Peyer's patch (tissue), 4 donors: ENCODE results near the gene LIMS2. TPM values are rescaled to one million over a fixed set of nuclear protein-coding genes. Genes with fewer than 3 reads are reported as not detected.

Source experiments
- DNase-seq, 3 donors: peaks; one replicate each; pipeline ENCODE4 v3.0.0-alpha.2; 2017 to 2019
- H3K27ac ChIP-seq, 4 donors: fragments of 200-600 bp; sonication (generic); one replicate each; pipeline ENCODE4 v1.5.1; 2016 to 2019
- H3K27me3 ChIP-seq, 2 donors: fragments of 200-600 bp; sonication (generic); one replicate each; pipeline ENCODE4 v1.5.1; 2019
- H3K36me3 ChIP-seq, 3 donors: fragments of 200-600 bp; sonication (generic); one replicate each; pipeline ENCODE4 v1.5.1; 2016 to 2019
- H3K4me1 ChIP-seq, 4 donors: fragments of 200-600 bp; sonication (generic); one replicate each; pipeline ENCODE4 v1.5.1; 2016 to 2019
- H3K4me3 ChIP-seq, 4 donors: fragments of 200-600 bp; sonication (generic); 1 replicate in 3 of 4; 2 replicates in 1 of 4; pipeline ENCODE4 v1.5.1; 2016 to 2019; ENCODE audit warnings: mild to moderate bottlenecking in 1 of 4
- H3K9me3 ChIP-seq, 4 donors: fragments of 200-600 bp; sonication (generic); one replicate each; pipeline ENCODE4 v1.5.1; 2016 to 2019; ENCODE audit warnings: mild to moderate bottlenecking in 1 of 4
- CTCF ChIP-seq, 6 experiments: fragments of 450-650 bp in 4 of 6; fragments of 200-600 bp in 2 of 6; sonication (generic) in 1 of 6; IDR thresholded peaks; one replicate each; pipeline ENCODE4 v1.5.1; 2017 to 2019; ENCODE audit warnings: antibody characterized with exemption in 6 of 6, mild to moderate bottlenecking in 3 of 6, moderate library complexity in 1 of 6
- POLR2A ChIP-seq, 2 donors: fragments of 450-650 bp; IDR thresholded peaks; one replicate each; pipeline ENCODE4 v1.5.1; 2017; ENCODE audit warnings: antibody characterized with exemption in 2 of 2, mild to moderate bottlenecking in 2 of 2, moderate library complexity in 2 of 2
- total RNA-seq, 4 donors: library from RNA; depleted of rRNA; stranded (reverse); fragments of >200 nt; gene quantifications; one replicate each; pipeline ENCODE4 v1.1.0, GENCODE V29; 2016

The LIMS2 gene
- total RNA-seq, 4 donors from 2014 or later: 7.7 to 95.7 (median 21.9) TPM

- TF ChIP-seq POLR2A (IDR thresholded peaks at IDR 0.05) (no peak), CTCF (IDR thresholded peaks at IDR 0.05) (no peak)
- H3K27me3 ChIP-seq: no peaks in the 10 kb centered on the region
- no peak overlapping the region for H3K27ac ChIP-seq
- H3K9me3 ChIP-seq: no peaks in the 10 kb centered on the region
- H3K36me3 ChIP-seq: peaks cover 0 to 73% (median 0%) of the 10 kb centered on the region in 3 donors
- DNase-seq: no peak
- H3K4me3 ChIP-seq: no peak overlapping the region
- no peaks in the 10 kb centered on the region for H3K4me1 ChIP-seq
Measured at GRCh38 chr2:127719301-127720218, 44.2 kb upstream of the LIMS2 start.

GRCh38 chr2:127718271-127718670 lies 42.9 kb upstream of the LIMS2 start:
- no peak overlapping the region for H3K27ac ChIP-seq
- no peak for DNase-seq
- H3K27me3 ChIP-seq: no peaks in the 10 kb centered on the region
- peaks cover 0 to 77% (median 0%) of the 10 kb centered on the region in 3 donors for H3K36me3 ChIP-seq
- H3K4me1 ChIP-seq: no peaks in the 10 kb centered on the region
- no peak overlapping the region for H3K4me3 ChIP-seq
- TF ChIP-seq POLR2A (IDR thresholded peaks at IDR 0.05) (no peak), CTCF (IDR thresholded peaks at IDR 0.05) (no peak)
- H3K9me3 ChIP-seq: no peaks in the 10 kb centered on the region

- Histone ChIP-seq H3K36me3 (peaks cover 0 to 59% (median 0%) of the 10 kb centered on the region in 3 donors), H3K27ac (no peak overlapping the region), H3K27me3 (no peaks in the 10 kb centered on the region), H3K4me3 (no peak overlapping the region), H3K4me1 (no peaks in the 10 kb centered on the region), H3K9me3 (no peaks in the 10 kb centered on the region)
- TF ChIP-seq POLR2A (IDR thresholded peaks at IDR 0.05): no peak
- TF ChIP-seq CTCF (IDR thresholded peaks at IDR 0.05): no peak
- DNase-seq: no peak
Measured at GRCh38 chr2:127715778-127716449, 40.6 kb upstream of the LIMS2 start.

GRCh38 chr2:127713562-127713961 lies 38.2 kb upstream of the LIMS2 start:
- Histone ChIP-seq H3K4me1 (no peaks in the 10 kb centered on the region), H3K27ac (no peak overlapping the region), H3K4me3 (no peak overlapping the region), H3K9me3 (no peaks in the 10 kb centered on the region), H3K27me3 (no peaks in the 10 kb centered on the region), H3K36me3 (peaks cover 0 to 46% (median 0%) of the 10 kb centered on the region in 3 donors)
- TF ChIP-seq CTCF (IDR thresholded peaks at IDR 0.05) (no peak), POLR2A (IDR thresholded peaks at IDR 0.05) (no peak)
- DNase-seq: no peak

- no peak for DNase-seq
- Histone ChIP-seq H3K4me3 (no peak overlapping the region), H3K9me3 (no peaks in the 10 kb centered on the region), H3K4me1 (no peaks in the 10 kb centered on the region), H3K36me3 (peaks cover 0 to 48% (median 0%) of the 10 kb centered on the region in 3 donors), H3K27me3 (no peaks in the 10 kb centered on the region), H3K27ac (no peak overlapping the region)
- no peak for TF ChIP-seq CTCF (IDR thresholded peaks at IDR 0.05)
- no peak for TF ChIP-seq POLR2A (IDR thresholded peaks at IDR 0.05)
Measured at GRCh38 chr2:127712999-127713398, 37.7 kb upstream of the LIMS2 start.
